GM18868 (cell line): ENCODE results near the gene CUX1.

Experiments
- ATAC-seq: cut with Tn5 transposase; IDR thresholded peaks from one replicate; pipeline ENCODE4 v1.9.1; 2021; ENCODE audit warnings: mild to moderate bottlenecking, moderate library complexity; ENCODE audit not compliant: unreplicated experiment

CUX1 gene

GRCh38 chr7:102253066-102253972, 435.9 kb downstream of the CUX1 start:
- no peak for ATAC-seq

- ATAC-seq = no peak
Measured at GRCh38 chr7:102253973-102254370, 436.5 kb downstream of the CUX1 start.

- ATAC-seq = no peak
Measured at GRCh38 chr7:102254521-102254920, 437.1 kb downstream of the CUX1 start.

GRCh38 chr7:102255501-102255900, 438.1 kb downstream of the CUX1 start:
- no peak for ATAC-seq

GRCh38 chr7:102255916-102256315, 438.5 kb downstream of the CUX1 start:
- no peak for ATAC-seq

- ATAC-seq = no peak
Measured at GRCh38 chr7:102258073-102258748, 440.8 kb downstream of the CUX1 start.

- no peak for ATAC-seq
Measured at GRCh38 chr7:102258749-102259107, 441.3 kb downstream of the CUX1 start.

- no peak for ATAC-seq
Measured at GRCh38 chr7:102260856-102261255, 443.4 kb downstream of the CUX1 start.

- ATAC-seq = no peak
Measured at GRCh38 chr7:102261451-102261850, 444.0 kb downstream of the CUX1 start.

GRCh38 chr7:102262546-102262945, 445.1 kb downstream of the CUX1 start:
- no peak for ATAC-seq

- ATAC-seq = no peak
Measured at GRCh38 chr7:102264367-102264891, 447.0 kb downstream of the CUX1 start.

GRCh38 chr7:102266541-102266940, 449.1 kb downstream of the CUX1 start:
- ATAC-seq = no peak

- ATAC-seq = no peak
Measured at GRCh38 chr7:102268635-102269034, 451.2 kb downstream of the CUX1 start.

GRCh38 chr7:102270178-102270887, 452.9 kb downstream of the CUX1 start:
- ATAC-seq = no peak

- no peak for ATAC-seq
Measured at GRCh38 chr7:102271158-102271798, 453.9 kb downstream of the CUX1 start.

- no peak for ATAC-seq
Measured at GRCh38 chr7:102272075-102272916, 454.9 kb downstream of the CUX1 start.

GRCh38 chr7:102272917-102273748, 455.7 kb downstream of the CUX1 start:
- ATAC-seq = no peak

- ATAC-seq = no peak
Measured at GRCh38 chr7:102273749-102274712, 456.6 kb downstream of the CUX1 start.
